LoVo (cell line): ENCODE results near the gene AIPL1.
A peak's percentile ranks its signal among the peaks of the same experiment; 100 is the strongest.
"Not testable (repeated sequence)": the region's sequence is repeated elsewhere in the genome, so short reads cannot be mapped to it uniquely, and the experiment has no call there.

ENCODE experiments used
- DNase-seq: peaks from one replicate; pipeline ENCODE4 v3.0.0-alpha.2; 2016; ENCODE audit warnings: low spot score

The AIPL1 gene

DNA sequence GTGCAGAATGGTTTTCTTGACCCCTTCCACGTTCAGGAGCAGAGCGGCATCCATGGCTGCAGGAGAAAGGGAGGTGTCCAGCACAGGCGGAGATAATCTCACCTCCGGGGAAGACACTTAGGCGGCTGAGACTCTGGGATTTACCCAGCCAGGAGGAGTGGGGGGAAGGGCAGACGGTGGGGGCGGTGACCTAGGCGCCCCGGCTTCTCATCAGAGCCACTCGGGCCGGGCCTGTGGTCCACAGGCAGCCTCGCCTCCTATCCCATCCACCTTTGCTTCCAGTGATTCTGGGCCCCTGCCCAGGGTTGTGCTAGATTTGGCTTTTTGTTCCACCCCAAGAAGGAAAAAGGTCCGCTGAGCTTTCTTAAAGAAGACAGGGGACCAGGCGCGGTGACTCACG is at the start of gene AIPL1:
Gene AIPL1, minus strand, starts transcription at position 71 of the 400 bp plus-strand sequence. Its CDS starts 17 bp downstream, at position 54.
- no peak for DNase-seq

- DNase-seq = no peak
Observed at GRCh38 chr17:6483507-6483906, 48.6 kb upstream of the AIPL1 start.

DNA sequence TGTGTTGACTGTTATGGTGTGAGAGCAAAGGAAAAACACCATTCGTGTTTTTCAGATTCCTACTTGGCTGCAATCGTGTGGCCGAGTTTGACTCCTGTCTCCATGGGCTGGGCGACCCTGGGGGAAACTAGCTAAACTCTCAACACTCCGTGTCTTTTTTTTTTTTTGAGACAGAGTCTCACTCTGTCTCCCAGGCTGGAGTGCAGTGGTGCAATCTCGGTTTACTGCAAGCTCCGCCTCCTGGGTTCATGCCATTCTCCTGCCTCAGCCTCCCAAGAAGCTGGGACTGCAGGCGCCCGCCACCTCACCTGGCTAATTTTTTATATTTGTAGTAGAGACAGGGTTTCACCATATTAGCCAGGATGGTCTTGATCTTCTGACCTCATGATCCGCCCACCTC is 47.9 kb upstream of the AIPL1 start:
- DNase-seq = not testable (repeated sequence)

GRCh38 chr17:6482105-6482455 is 47.2 kb upstream of the AIPL1 start:
- no peak for DNase-seq

DNA sequence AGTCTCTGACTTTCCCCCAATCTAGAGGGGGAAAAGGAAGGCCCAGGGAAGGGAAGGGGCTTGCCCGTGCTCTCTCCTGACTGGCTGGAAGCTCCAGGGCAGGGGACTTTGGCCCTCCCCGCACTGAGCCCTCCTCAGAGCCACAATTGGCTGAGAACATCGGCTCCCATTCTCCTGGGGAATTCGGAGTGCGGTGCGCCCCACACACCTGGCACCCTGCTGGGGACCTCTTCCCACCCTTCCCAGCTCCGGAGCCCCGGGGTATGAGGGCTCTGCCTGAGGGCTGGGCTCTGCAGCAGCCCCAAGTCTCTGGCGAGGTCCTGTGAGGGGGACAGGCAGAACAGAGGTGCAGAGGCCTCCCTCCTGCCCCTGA is 45.4 kb upstream of the AIPL1 start:
- no peak for DNase-seq

GRCh38 chr17:6479622-6480302 is 44.8 kb upstream of the AIPL1 start:
- DNase-seq = no peak

DNA sequence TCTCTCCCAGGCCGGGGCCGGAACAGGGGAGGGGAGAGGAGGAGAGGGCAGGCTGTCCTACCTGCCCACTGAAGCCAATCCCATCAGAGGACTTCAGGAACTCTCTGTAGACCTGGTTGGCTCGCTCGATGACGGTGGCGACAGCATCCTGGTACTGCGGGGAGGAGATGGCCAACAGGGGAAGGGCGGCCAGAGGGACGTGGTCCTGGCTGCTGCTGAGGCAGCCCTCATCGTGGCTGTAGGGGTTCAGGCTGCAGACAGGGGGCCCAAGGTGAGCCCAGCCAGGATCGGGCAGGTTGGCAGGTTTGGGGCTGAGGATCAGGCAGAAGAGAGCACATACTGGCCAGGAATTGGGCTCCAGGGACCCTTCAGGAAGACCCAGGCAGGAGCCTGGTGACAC is 43.6 kb upstream of the AIPL1 start:
- no peak for DNase-seq

GRCh38 chr17:6477831-6478383 is 43.0 kb upstream of the AIPL1 start:
- no peak for DNase-seq

DNA sequence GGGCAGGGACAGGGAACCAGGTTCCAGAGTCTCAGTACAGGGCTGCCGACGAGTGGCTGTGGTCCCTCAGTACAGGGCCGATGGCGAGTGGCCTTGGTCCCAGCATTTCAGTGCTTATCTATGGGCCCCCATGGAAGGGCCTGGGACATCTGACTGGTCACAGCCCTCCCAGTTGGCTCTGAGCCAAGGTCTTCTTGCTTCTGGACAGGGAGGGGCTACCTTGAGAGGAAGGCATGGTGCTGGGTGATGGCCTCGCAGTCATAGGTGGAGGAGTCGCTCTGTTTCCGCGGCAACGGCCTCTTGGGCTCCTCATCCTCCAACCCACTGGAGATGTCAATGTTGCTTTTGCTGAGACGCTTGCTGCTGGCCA is 41.9 kb upstream of the AIPL1 start:
- no peak for DNase-seq

DNA sequence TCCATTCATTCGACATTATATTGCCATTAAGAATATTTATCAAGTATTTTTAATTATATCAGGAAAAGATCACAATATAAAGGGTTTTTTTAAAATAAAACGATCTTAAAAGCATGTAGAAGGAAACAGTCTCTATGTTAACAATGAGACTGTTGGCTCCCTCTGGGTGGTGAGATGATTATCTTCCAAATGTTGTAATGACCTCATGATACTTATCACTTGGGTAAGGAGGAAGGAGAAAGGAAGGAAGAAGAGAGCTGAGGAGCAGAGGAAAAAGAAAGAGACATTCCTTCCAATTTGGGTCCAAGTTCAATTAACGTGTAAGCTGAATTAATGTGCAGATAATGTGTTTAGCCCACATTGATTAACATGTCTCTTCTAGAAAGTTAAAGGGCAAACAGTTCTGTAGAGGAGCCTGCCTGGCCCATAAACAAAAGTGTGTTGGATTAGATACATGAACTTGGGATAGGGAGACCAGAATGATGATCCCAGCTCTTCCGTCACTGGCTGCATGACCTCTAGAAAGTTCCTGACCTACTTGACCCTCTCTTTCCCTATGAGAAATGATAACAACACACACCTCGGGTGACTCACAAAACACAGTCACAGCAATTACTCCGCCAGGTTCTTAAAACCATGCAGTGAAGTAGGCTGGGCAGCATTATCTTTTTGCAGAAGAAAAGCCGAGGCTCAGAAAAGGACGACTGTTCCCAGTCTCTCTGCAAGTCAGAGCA is 41.3 kb upstream of the AIPL1 start:
- DNase-seq = no peak

GRCh38 chr17:6475411-6475810 is 40.5 kb upstream of the AIPL1 start:
- no peak for DNase-seq

DNA sequence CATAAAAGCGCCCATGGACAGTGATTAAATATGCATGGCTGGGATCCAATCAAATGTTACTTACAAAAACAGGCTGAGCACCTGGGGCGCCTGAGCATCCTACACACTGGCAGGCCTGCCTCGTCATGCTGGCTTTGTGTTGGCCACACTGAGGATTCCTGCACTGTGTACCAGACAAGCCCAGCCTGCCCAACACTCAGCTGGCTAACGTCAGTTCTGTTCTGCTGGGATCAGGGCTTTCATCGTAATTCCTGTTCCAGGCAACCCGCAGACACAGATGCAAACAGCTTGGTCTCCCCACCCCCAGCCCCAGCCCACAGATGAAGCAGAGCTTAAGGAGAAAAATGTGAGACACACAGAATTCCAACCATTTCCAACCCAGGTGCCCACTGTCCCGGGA is 40.0 kb upstream of the AIPL1 start:
- no peak for DNase-seq

GRCh38 chr17:6474376-6474775 is 39.5 kb upstream of the AIPL1 start:
- DNase-seq = no peak

GRCh38 chr17:6473128-6473767 is 38.3 kb upstream of the AIPL1 start:
- peak; percentile 76 for DNase-seq

- no peak for DNase-seq
Observed at GRCh38 chr17:6472517-6472916, 37.6 kb upstream of the AIPL1 start.

DNA sequence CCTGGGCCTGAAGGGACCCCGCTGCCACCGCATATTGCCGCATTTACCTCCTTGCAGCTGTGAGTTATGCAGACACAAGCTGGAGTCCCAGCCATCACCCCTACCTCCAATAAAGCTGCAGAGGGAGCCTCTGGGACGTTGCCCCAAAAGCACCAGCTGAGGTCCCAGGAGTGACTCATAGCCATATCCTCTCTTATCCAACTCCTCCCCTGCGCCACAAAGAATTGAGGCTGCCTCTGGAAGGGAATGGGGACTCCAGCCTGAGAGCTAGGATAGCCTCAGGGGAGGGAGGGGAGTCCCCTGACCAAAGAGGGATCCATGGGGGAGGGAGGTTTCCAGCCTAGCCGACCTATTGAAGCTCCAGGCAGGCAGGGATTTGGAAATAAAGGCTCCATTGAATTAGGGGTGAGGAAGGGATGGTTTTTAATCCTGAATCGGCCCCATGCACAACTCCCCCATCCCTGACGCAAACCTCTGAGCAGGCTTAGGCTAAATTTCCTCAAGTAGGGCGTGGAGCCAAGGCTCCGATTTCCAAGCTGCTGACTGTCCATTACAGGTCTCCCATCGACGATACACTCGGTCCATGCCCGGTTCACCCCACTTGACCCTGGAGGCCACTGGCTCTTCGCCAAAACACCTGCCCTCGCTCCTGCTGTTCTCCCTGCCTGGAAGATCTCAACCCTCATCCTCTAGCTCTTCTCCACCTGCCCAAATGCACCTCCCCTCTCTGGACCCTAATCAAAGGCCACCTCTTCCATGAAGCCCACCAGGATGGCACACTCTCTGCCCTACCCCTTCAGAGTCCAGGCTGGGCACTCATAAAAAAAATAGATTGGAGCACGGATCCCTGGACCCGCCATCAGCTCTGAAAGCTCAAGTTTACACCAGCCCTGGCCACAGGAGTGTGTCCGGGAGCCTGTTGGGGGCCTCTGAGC is 36.9 kb upstream of the AIPL1 start:
- no peak for DNase-seq

DNA sequence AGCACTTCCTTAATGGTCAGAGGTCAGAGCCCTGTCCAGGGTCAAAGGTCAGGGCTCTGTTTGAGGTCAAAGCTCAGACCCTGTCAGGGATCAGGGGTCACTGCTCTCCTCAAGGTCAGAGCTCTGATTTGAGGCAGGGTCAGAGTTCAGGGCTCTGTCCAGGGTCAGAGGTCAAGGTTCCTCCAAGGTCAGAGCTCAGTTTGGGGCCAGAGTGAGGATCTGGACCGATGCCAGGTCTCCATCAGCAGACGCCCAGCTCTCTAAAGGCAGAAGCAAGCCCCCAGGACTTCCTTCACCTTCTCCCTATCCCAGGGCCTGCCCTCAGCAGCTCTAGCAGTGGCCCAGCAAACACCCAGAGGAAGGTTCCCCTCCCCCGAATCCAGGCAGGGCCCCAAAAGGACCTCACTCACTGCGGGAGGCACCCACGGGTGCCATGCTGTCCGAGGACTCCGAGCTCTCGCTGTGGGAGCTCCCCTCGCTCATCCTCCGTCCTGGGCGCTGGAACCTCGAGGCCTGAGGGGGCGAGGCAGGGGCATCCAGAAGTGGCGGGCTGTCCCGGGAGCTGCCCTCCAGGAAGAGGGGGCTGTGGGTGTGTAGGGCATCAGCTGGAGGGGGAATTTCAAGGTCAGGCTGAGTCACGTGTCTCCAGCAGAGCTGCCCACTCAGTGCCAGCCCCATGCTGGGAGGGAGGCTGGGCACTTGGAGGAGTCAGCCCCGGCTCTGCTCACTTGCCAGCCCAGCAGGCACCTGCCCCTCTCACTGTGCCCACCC is 36.0 kb upstream of the AIPL1 start:
- DNase-seq = no peak

DNA sequence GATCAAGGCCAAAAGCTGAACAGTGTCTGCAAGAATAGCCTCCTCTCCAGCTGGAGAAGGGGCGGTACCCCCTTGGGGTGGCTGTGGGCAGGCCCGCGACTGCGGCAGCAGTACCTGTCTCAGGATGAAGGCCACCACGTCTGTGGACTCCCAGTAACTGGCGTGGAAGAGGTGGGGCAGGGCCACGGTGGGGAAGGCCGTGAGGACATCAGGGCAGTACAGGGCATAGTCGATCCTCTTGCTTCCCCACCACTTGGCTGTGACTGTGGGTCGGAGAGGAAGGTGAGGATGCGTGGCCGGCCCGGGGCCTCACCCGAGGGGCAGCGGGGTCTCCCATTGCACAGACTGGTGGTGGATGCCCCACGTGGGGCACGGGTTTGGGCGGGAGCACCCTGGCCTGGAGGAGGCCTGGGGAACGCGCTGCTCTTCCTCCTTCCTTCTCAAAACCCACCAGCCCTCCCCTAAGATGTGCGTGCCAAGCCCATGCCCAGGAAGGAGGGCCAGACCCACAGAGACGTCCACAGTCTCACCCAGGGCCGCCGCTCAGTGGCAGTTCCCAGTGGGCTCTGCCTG is 35.3 kb upstream of the AIPL1 start:
- DNase-seq = no peak

DNA sequence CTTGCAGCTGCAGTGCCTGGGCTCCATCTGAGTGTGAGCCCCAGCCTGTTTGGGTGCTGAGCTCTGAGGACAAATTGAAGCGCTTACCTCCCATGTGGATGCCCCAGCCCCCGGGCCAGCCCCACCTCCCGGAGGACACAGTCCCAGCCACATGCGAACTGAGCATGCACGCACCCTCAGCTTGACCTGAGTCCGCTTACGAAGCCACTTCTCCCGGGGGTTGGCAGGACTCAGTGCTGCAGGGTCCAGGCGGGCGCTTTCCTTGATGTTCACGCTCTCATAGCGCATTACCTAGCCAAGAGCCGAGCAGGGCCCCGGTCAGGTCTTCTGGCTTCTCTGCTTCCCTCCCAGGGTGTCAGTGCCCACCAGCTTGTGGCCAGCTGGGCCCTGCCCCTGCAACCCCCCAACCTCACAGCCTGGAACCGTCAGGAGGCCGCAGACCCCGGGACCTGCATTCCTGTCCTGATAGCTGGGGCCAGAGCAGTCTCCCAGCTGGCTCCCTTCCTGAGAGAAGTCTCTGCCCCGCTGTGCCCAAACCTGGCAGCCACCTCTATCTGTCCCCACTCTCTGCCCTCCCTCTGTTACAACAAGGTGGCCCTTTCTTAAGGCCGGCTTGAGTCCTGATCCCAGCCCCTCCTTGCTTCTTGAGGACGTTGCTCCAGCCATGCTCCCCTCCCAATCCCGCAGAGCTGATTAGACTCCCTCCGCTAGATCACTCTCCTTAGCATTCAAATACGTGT is 33.3 kb upstream of the AIPL1 start:
- no peak for DNase-seq

GRCh38 chr17:6467567-6467966 is 32.6 kb upstream of the AIPL1 start:
- DNase-seq = no peak
